A549 (cell line): ENCODE results near the gene PJVK. TPM values are rescaled to one million over a fixed set of nuclear protein-coding genes. Genes with fewer than 3 reads are reported as not detected.

Experiments used
- ATAC-seq, 2 experiments: fragments of 200-7000 bp in 1 of 2; fragments of >200 bp in 1 of 2; cut with Nextera tagmentation in 1 of 2; cut with Tn5 transposase in 1 of 2; 3 replicates each; pipeline versions ENCODE4 v1.8.0 to v1.9.1; 2018 to 2020; ENCODE audit warnings: mild to moderate bottlenecking in 1 of 2, moderate library complexity in 1 of 2
- CTCF ChIA-PET: fragments of 300-600 bp; sonication (Branson Sonifier 250); formaldehyde crosslinking; extraction: SDS; loops from one replicate; lab custom pipeline; 2021; ENCODE audit warnings: antibody characterized with exemption, inconsistent platforms; lab: Yijun Ruan, JAX
- POLR2A ChIA-PET: fragments of 350-600 bp; formaldehyde crosslinking; extraction: SDS; loops from one replicate; lab custom pipeline; 2021; ENCODE audit warnings: antibody characterized with exemption, inconsistent platforms; lab: Yijun Ruan, JAX
- DNase-seq, 2 experiments: peaks; one replicate each; pipeline versions ENCODE4 v3.0.0 to v3.0.0-alpha.2; 2011 to 2016; ENCODE audit warnings: low read depth in 1 of 2, low spot score in 1 of 2
- FAIRE-seq: peaks from 2 replicates; lab custom pipeline; 2011; peaks lifted over from hg19 to GRCh38; lab: Jason Lieb, UNC
- H3K27ac ChIP-seq, 2 experiments: fragments of >200 bp; sonication (Bioruptor Twin); formaldehyde crosslinking; 3 replicates each; pipeline ENCODE4 v1.5.1; 2016 to 2017
- H3K4me1 ChIP-seq: fragments of >200 bp; sonication (Bioruptor Twin); formaldehyde crosslinking; 3 replicates; pipeline ENCODE4 v1.6.1; 2016
- H3K4me2 ChIP-seq: fragments of >200 bp; sonication (Bioruptor Twin); formaldehyde crosslinking; 3 replicates; pipeline ENCODE4 v1.6.1; 2016
- H3K4me3 ChIP-seq: fragments of >200 bp; sonication (Bioruptor Twin); formaldehyde crosslinking; 3 replicates; pipeline ENCODE4 v1.5.1; 2016
- H3K9me3 ChIP-seq: fragments of >200 bp; sonication (Bioruptor Twin); formaldehyde crosslinking; 3 replicates; pipeline ENCODE4 v1.6.1; 2016
- BCL3 ChIP-seq: fragments of >200 bp; sonication (Bioruptor Twin); formaldehyde crosslinking; IDR thresholded peaks from 3 replicates; pipeline ENCODE4 v1.6.1; 2016
- CBX2 ChIP-seq: fragments of 200-600 bp; sonication (generic); IDR thresholded peaks from 2 replicates; pipeline ENCODE4 v1.6.1; 2016; ENCODE audit warnings: low read depth, mild to moderate bottlenecking, borderline replicate concordance
- CHD2 ChIP-seq: fragments of 150-350 bp; IDR thresholded peaks from 2 replicates; pipeline ENCODE4 v1.6.1; 2014; ENCODE audit warnings: low read length; ENCODE audit not compliant: partially characterized antibody
- CTCF ChIP-seq: fragments of >200 bp; sonication (Bioruptor Twin); formaldehyde crosslinking; IDR thresholded peaks from 3 replicates; pipeline ENCODE4 v1.5.1; 2016
- EP300 ChIP-seq, 2 experiments: fragments of >200 bp; sonication (Bioruptor Twin); formaldehyde crosslinking; IDR thresholded peaks; 2 replicates in 1 of 2; 3 replicates in 1 of 2; pipeline ENCODE4 v1.6.1; 2016 to 2017
- ESRRA ChIP-seq: fragments of 150-350 bp; IDR thresholded peaks from 2 replicates; pipeline ENCODE4 v1.6.1; 2014; ENCODE audit warnings: mild to moderate bottlenecking, low read length, borderline replicate concordance
- GATA3 ChIP-seq: IDR thresholded peaks from 2 replicates; pipeline ENCODE4 v1.6.1; 2012; ENCODE audit warnings: borderline replicate concordance
- HOXB5 ChIP-seq: fragments of 250-450 bp; sonication (Bioruptor Pico); IDR thresholded peaks from 2 replicates; pipeline ENCODE4 v1.5.0; 2020; ENCODE audit warnings: mild to moderate bottlenecking, moderate library complexity
- JUN ChIP-seq, 2 experiments: fragments of >200 bp; sonication (Bioruptor Twin); formaldehyde crosslinking; IDR thresholded peaks; 2 replicates in 1 of 2; 3 replicates in 1 of 2; pipeline ENCODE4 v1.6.1; 2016 to 2017
- JUNB ChIP-seq: fragments of >200 bp; sonication (Bioruptor Twin); formaldehyde crosslinking; IDR thresholded peaks from 2 replicates; pipeline ENCODE4 v1.6.1; 2016
- NR3C1 ChIP-seq: fragments of >200 bp; sonication (Bioruptor Twin); formaldehyde crosslinking; IDR thresholded peaks from 3 replicates; pipeline ENCODE4 v1.6.1; 2017
- PHF8 ChIP-seq: fragments of 200-600 bp; sonication (generic); IDR thresholded peaks from 2 replicates; pipeline ENCODE4 v1.6.1; 2016; ENCODE audit warnings: low read depth, mild to moderate bottlenecking, antibody characterized with exemption, moderate library complexity, borderline replicate concordance
- SMC3 ChIP-seq: fragments of >200 bp; sonication (Bioruptor Twin); formaldehyde crosslinking; IDR thresholded peaks from 3 replicates; pipeline ENCODE4 v1.6.1; 2018; ENCODE audit warnings: inconsistent platforms
- ZNF302 ChIP-seq: fragments of 250-450 bp; sonication (Bioruptor Pico); IDR thresholded peaks from 2 replicates; pipeline ENCODE4 v1.9.0; 2021; ENCODE audit warnings: inconsistent platforms, mild to moderate bottlenecking, moderate library complexity
- WGBS: methylation state at CpG from one replicate; pipeline ENCODE4 v1.1.6; 2017; ENCODE audit errors: missing lambda C conversion rate; 5-methylcytosine and 5-hydroxymethylcytosine counted together
- polyA plus RNA-seq, 4 experiments: library from polyadenylated mRNA; depleted of rRNA in 3 of 4; stranded (reverse); fragments of >200 nt; fragmentation: RNase III in 1 of 4; extraction: RNeasy Plus Mini Kit Qiagen cat#74134 plus additional on column Dnase treatment in 1 of 4; gene quantifications; 2 replicates in 3 of 4; 3 replicates in 1 of 4; pipeline ENCODE4 v1.2.3, GENCODE V29; 2011 to 2017
- TF ChIP-seq, protein P1 (sequence below): fragments of 450-650 bp; IDR thresholded peaks from 2 replicates; pipeline ENCODE4 v1.6.1; 2014; ENCODE audit warnings: antibody characterized with exemption
- TF ChIP-seq, protein P2 (sequence below): fragments of 250-450 bp; sonication (Bioruptor Pico); IDR thresholded peaks from 2 replicates; pipeline ENCODE4 v1.5.0; 2021; ENCODE audit warnings: mild to moderate bottlenecking, moderate library complexity, borderline replicate concordance

Gene PJVK
- polyA plus RNA-seq, 2 of the 4 experiments (the other 2 are of a cell fraction) = 3.6 to 10.1 TPM

DNA sequence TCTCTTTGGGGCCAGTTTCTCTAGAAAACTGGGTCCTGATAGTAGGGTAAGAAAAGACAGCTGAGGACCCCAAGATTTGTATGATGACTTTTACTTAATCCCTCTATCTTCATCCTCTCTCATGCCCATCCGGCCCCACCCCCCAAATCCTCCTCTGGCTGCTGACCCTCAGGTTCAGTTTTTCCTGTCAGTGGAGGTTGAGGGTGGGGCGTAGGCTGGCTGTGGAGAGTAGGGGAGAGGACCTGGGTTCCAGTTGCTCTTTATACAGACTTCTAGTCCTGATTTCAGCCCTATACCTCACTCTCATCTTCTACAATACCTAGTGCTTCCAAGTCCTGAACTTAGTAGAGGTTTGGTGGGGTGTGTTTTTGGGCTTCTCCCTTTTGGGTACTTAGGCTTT is 57.5 kb downstream of the PJVK start:
- 97% methylated on average over 2 of the region's 2 CpGs for WGBS
- no peak for DNase-seq
- TF ChIP-seq CBX2 = no peak
- no peak for TF ChIP-seq ESRRA
- TF ChIP-seq BCL3 = no peak
- no peak for TF ChIP-seq JUNB
- no peak for TF ChIP-seq GATA3
- no peak overlapping the region for H3K4me2 ChIP-seq
- H3K4me3 ChIP-seq = no peak overlapping the region
- H3K27ac ChIP-seq = no peak overlapping the region
- ChIA-PET POLR2A (no interaction called here), CTCF (no interaction called here)
- FAIRE-seq = no peak
- no peak for ATAC-seq
- H3K9me3 ChIP-seq = no peaks in the 10 kb centered on the region
- H3K4me1 ChIP-seq = no peaks in the 10 kb centered on the region

DNA sequence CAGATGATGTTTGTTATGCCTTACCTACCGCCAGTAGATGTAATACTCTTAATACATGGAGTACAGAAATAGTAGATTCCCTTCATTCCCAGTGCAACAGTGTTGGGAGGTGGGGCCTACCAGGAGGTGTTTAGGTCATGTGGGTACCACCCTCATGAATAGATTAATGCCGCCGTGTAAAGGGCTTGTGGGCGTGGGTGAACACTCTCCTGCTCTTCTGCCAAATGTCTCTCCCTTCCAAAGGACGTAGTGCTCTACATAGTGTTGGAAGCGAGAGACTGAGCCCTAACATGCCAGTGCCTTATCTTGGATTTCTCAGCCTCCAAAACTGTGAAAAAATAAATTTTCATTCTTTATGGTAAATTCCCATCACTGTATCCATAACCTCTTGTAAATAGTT is 59.2 kb downstream of the PJVK start:
- Histone ChIP-seq H3K4me3 (no peak overlapping the region), H3K9me3 (no peaks in the 10 kb centered on the region), H3K4me1 (no peaks in the 10 kb centered on the region)
- no peak for ATAC-seq
- WGBS = 92% methylated on average over 6 of the region's 6 CpGs
- CTCF ChIA-PET = interaction anchor here (0.6 to 0.7 kb wide), 2 partner anchors 55 to 798 kb away, joined by 3 read pairs; no protein-coding TSS in a partner anchor
- DNase-seq = no peak
- TF ChIP-seq CTCF = no peak
- TF ChIP-seq, protein P1, sequence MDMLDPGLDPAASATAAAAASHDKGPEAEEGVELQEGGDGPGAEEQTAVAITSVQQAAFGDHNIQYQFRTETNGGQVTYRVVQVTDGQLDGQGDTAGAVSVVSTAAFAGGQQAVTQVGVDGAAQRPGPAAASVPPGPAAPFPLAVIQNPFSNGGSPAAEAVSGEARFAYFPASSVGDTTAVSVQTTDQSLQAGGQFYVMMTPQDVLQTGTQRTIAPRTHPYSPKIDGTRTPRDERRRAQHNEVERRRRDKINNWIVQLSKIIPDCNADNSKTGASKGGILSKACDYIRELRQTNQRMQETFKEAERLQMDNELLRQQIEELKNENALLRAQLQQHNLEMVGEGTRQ = no peak
- no peak for TF ChIP-seq JUN (IDR thresholded peaks at IDR 0.05)
- no peak for TF ChIP-seq ZNF302 (CRISPR knock-in tag)
- TF ChIP-seq, protein P2, sequence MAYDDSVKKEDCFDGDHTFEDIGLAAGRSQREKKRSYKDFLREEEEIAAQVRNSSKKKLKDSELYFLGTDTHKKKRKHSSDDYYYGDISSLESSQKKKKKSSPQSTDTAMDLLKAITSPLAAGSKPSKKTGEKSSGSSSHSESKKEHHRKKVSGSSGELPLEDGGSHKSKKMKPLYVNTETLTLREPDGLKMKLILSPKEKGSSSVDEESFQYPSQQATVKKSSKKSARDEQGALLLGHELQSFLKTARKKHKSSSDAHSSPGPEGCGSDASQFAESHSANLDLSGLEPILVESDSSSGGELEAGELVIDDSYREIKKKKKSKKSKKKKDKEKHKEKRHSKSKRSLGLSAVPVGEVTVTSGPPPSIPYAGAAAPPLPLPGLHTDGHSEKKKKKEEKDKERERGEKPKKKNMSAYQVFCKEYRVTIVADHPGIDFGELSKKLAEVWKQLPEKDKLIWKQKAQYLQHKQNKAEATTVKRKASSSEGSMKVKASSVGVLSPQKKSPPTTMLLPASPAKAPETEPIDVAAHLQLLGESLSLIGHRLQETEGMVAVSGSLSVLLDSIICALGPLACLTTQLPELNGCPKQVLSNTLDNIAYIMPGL (CRISPR knock-in tag) = no peak
- TF ChIP-seq SMC3 = no peak
- TF ChIP-seq PHF8 = no peak
- no peak for TF ChIP-seq EP300 (IDR thresholded peaks at IDR 0.05)
- no peak for TF ChIP-seq CHD2
- TF ChIP-seq BCL3 = no peak
- no peak for TF ChIP-seq NR3C1
- no peak for TF ChIP-seq HOXB5
- TF ChIP-seq, all 56 proteins: peak for 0
- POLR2A ChIA-PET = no interaction called here
- no peak for FAIRE-seq
- no peak overlapping the region for H3K4me2 ChIP-seq
- H3K27ac ChIP-seq = no peak overlapping the region

Other genes with a start within 250 kb of the PJVK start
- gene PRKRA, start 203 bp upstream of the PJVK start, polyA plus RNA-seq (2011; rRNA removed) = 56.7 and 63.4 TPM in 2 replicates
- 44.1 to 45.2 TPM (median 44.9 TPM) in 3 replicates for gene PRKRA, start 203 bp upstream of the PJVK start, polyA plus RNA-seq (2017; fragmentation: RNase III; extraction: RNeasy Plus Mini Kit Qiagen cat#74134 plus additional on column Dnase treatment)
- 21.4 and 23.7 TPM in 2 replicates for gene FKBP7, start 27.2 kb downstream of the PJVK start, polyA plus RNA-seq (2011; rRNA removed)
- gene FKBP7, start 27.2 kb downstream of the PJVK start, polyA plus RNA-seq (2017; fragmentation: RNase III; extraction: RNeasy Plus Mini Kit Qiagen cat#74134 plus additional on column Dnase treatment) = 13.8 to 15.2 TPM (median 14.8 TPM) in 3 replicates
- 26.9 and 47.4 TPM in 2 replicates for gene PLEKHA3, start 29.1 kb downstream of the PJVK start, polyA plus RNA-seq (2011; rRNA removed)
- 7.8 to 11.0 TPM (median 9.6 TPM) in 3 replicates for gene PLEKHA3, start 29.1 kb downstream of the PJVK start, polyA plus RNA-seq (2017; fragmentation: RNase III; extraction: RNeasy Plus Mini Kit Qiagen cat#74134 plus additional on column Dnase treatment)